GM12878 (cell line): ENCODE results near the gene CLSTN2. TPM values are rescaled to one million over a fixed set of nuclear protein-coding genes. Genes with fewer than 3 reads are reported as not detected.

ENCODE experiments used
- ATAC-seq: fragments of 200-7000 bp; cut with Tn5 transposase; 3 replicates; pipeline ENCODE4 v1.9.1; 2020; ENCODE audit warnings: mild to moderate bottlenecking, moderate library complexity
- BruUV-seq: library from RNA; stranded (reverse); fragments of 400-500 nt; replicated peaks from 2 replicates; lab custom pipeline; 2021; lab: Mats Ljungman, UMichigan
- CTCF ChIA-PET: fragments of 300-600 bp; sonication (Branson Sonifier 250); formaldehyde crosslinking; extraction: SDS; loops from one replicate; lab custom pipeline; 2021; ENCODE audit warnings: inconsistent platforms; lab: Yijun Ruan, JAX
- POLR2A ChIA-PET: fragments of 350-600 bp; formaldehyde crosslinking; extraction: SDS; loops from one replicate; lab custom pipeline; 2021; ENCODE audit warnings: inconsistent platforms; lab: Charles Lee
- RAD21 ChIA-PET: fragments of 300-600 bp; sonication (Branson Sonifier 250); formaldehyde crosslinking; loops from one replicate; lab custom pipeline; 2023; ENCODE audit warnings: antibody characterized with exemption; ENCODE audit not compliant: unreplicated experiment; lab: Charles Lee
- SMC1A ChIA-PET: fragments of 300-600 bp; sonication (Branson Sonifier 250); formaldehyde crosslinking; loops from one replicate; lab custom pipeline; 2023; ENCODE audit not compliant: unreplicated experiment, uncharacterized antibody; lab: Charles Lee
- DNase-seq: peaks from one replicate; pipeline ENCODE4 v3.0.0-alpha.2; 2011; ENCODE audit warnings: low read depth, low spot score
- FAIRE-seq: peaks from 3 replicates; lab custom pipeline; 2011; peaks lifted over from hg19 to GRCh38; lab: Jason Lieb, UNC
- H2AFZ ChIP-seq: 2 replicates; pipeline ENCODE4 v1.6.0; 2011; ENCODE audit warnings: low read depth, low read length, control low read depth; ENCODE audit not compliant: control insufficient read depth
- H3K27ac ChIP-seq: 2 replicates; pipeline ENCODE4 v1.5.1; 2011; ENCODE audit warnings: control low read depth; ENCODE audit not compliant: control insufficient read depth, insufficient read depth
- H3K27me3 ChIP-seq, 2 experiments: replicated peaks in 1 of 2; 2 replicates each; pipeline versions ENCODE4 v1.6.0 to v1.6.1; 2011; ENCODE audit warnings: low read length in 1 of 2; ENCODE audit not compliant: control insufficient read depth in 2 of 2, insufficient read depth in 2 of 2
- H3K36me3 ChIP-seq, 2 experiments: 2 replicates each; pipeline ENCODE4 v1.5.1; 2011; ENCODE audit warnings: low read length in 1 of 2; ENCODE audit not compliant: control insufficient read depth in 2 of 2, insufficient read depth in 2 of 2
- H3K4me1 ChIP-seq: 2 replicates; pipeline ENCODE4 v1.6.1; 2011; ENCODE audit warnings: mild to moderate bottlenecking, low read length, moderate library complexity, mixed read lengths; ENCODE audit not compliant: control insufficient read depth, insufficient read depth
- H3K4me2 ChIP-seq: 2 replicates; pipeline ENCODE4 v1.6.0; 2011; ENCODE audit warnings: control low read depth; ENCODE audit not compliant: control insufficient read depth, insufficient read depth
- H3K4me3 ChIP-seq: fragments of 200-600 bp; sonication (generic); 2 replicates; pipeline ENCODE4 v1.5.1; 2016
- H3K79me2 ChIP-seq: 2 replicates; pipeline ENCODE4 v1.6.0; 2011; ENCODE audit warnings: low read length; ENCODE audit not compliant: control insufficient read depth, insufficient read depth
- H3K9ac ChIP-seq: 2 replicates; pipeline ENCODE4 v1.8.0; 2011; ENCODE audit warnings: low read length, control low read depth, mixed read lengths; ENCODE audit not compliant: control insufficient read depth, insufficient read depth
- H3K9me3 ChIP-seq: replicated peaks from 3 replicates; pipeline ENCODE4 v1.5.1; 2011; ENCODE audit warnings: mild to moderate bottlenecking, low read length; ENCODE audit not compliant: control insufficient read depth, insufficient read depth
- H4K20me1 ChIP-seq: 2 replicates; pipeline ENCODE4 v1.6.0; 2011; ENCODE audit not compliant: control insufficient read depth, insufficient read depth
- BHLHE40 ChIP-seq, 2 experiments: fragments of 450-650 bp in 1 of 2; IDR thresholded peaks; 2 replicates each; pipeline ENCODE4 v1.6.1; 2011 to 2017; ENCODE audit warnings: low read depth in 2 of 2, borderline replicate concordance in 1 of 2, improper control_type of control experiment in 1 of 2, low read length in 1 of 2, mild to moderate bottlenecking in 1 of 2
- CBFB ChIP-seq: IDR thresholded peaks from 2 replicates; pipeline ENCODE4 v1.6.1; 2016; ENCODE audit warnings: antibody characterized with exemption, low read depth
- KDM1A ChIP-seq: fragments of 200-600 bp; sonication (generic); IDR thresholded peaks from 2 replicates; pipeline ENCODE4 v1.6.1; 2016; ENCODE audit warnings: borderline replicate concordance
- NBN ChIP-seq: fragments of 450-650 bp; IDR thresholded peaks from 2 replicates; pipeline ENCODE4 v1.6.1; 2016
- SIX5 ChIP-seq: IDR thresholded peaks from 2 replicates; pipeline ENCODE4 v1.6.1; 2011; ENCODE audit warnings: mild to moderate bottlenecking, low read depth, low read length, moderate library complexity; ENCODE audit not compliant: severe bottlenecking
- SRF ChIP-seq, 2 experiments: IDR thresholded peaks; 2 replicates each; pipeline ENCODE4 v1.6.1; 2011; ENCODE audit warnings: low read depth in 2 of 2, low read length in 2 of 2, mild to moderate bottlenecking in 1 of 2, moderate library complexity in 1 of 2
- ZNF274 ChIP-seq: IDR thresholded peaks from one replicate; pipeline ENCODE4 v1.8.0; 2011; ENCODE audit not compliant: insufficient read length, insufficient read depth
- WGBS: methylation state at CpG from one replicate; pipeline ENCODE4 v1.1.6; 2016; ENCODE audit warnings: low lambda C conversion rate; ENCODE audit not compliant: insufficient replicate concordance, insufficient coverage; ENCODE audit errors: missing lambda C conversion rate; 5-methylcytosine and 5-hydroxymethylcytosine counted together
- in situ Hi-C: fragments of 300-500 bp; cut with MboI; formaldehyde crosslinking; loops from 9 replicates; pipeline ENCODE4 v1.14.3; 2018; ENCODE audit warnings: mixed read lengths
- intact Hi-C: fragments of 100-400 bp; cut with micrococcal nuclease; formaldehyde crosslinking; loops from one replicate; pipeline ENCODE4 v1.14.2; 2022; ENCODE audit not compliant: unreplicated experiment
- polyA plus RNA-seq, 11 experiments: library from polyadenylated mRNA; depleted of rRNA in 4 of 11; unstranded in 6 of 11; stranded (reverse) in 5 of 11; fragments of >200 nt; fragmentation: Nextera tagmentation in 4 of 11; fragmentation: Illumina TruSeq in 1 of 11; extraction: Ambion mirVana in 4 of 11; extraction: Trizol in 1 of 11; gene quantifications; 1 replicate in 1 of 11; 2 replicates in 10 of 11; pipeline versions ENCODE4 v1.2.1 to v1.2.3, GENCODE V29; 2011 to 2016; ENCODE audit warnings: inconsistent platforms in 2 of 11, missing spikeins in 2 of 11, low read depth in 1 of 11
- total RNA-seq, 4 experiments: library from RNA; depleted of rRNA in 3 of 4; stranded (reverse); fragments of >200 nt in 3 of 4; fragmentation: Illumina TruSeq in 1 of 4; extraction: Trizol in 1 of 4; gene quantifications; 2 replicates each; pipeline versions ENCODE4 v1.2.1 to v1.2.3, GENCODE V29; 2013 to 2021
- TF ChIP-seq, protein P1 (sequence below): fragments of 450-650 bp; formaldehyde crosslinking; IDR thresholded peaks from 2 replicates; pipeline ENCODE4 v1.5.0; 2022; ENCODE audit warnings: mild to moderate bottlenecking, missing genetic modification characterization

The CLSTN2 gene
- total and polyA plus RNA-seq, 10 of the 15 experiments (the other 5 are each of a cell fraction or from before 2014, with no cell fraction given), result under 0.01 to 0.10 (median under 0.01) TPM; not detected in 5

DNA sequence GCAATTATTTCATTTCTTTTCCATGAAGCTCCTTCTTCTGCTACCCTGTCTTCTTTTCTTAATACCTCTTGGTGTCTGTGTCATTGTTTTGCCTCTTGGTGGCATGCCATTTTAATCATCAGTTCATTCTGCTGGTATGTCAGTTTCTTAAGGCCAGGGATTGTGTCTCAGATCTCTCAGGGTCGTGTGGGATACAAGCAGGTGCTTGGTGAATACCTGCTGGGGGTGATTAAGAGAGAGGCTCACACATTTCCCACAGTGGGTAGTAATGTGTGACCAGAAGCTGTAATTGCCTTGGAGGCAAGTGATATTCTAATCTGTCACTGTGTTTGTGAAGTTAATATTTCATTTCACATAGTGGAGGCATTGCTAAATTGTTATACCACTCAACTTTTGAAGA is 381.5 kb downstream of the CLSTN2 start (continued):
- TF ChIP-seq SRF (IDR thresholded peaks at IDR 0.05; ENCODE audit: low read depth in 2 of 2, low read length in 2 of 2) (no peak), NBN (no peak), BHLHE40 (IDR thresholded peaks at IDR 0.05; ENCODE audit: borderline replicate concordance in 1 of 2, low read depth in 2 of 2, low read length in 1 of 2) (no peak)

DNA sequence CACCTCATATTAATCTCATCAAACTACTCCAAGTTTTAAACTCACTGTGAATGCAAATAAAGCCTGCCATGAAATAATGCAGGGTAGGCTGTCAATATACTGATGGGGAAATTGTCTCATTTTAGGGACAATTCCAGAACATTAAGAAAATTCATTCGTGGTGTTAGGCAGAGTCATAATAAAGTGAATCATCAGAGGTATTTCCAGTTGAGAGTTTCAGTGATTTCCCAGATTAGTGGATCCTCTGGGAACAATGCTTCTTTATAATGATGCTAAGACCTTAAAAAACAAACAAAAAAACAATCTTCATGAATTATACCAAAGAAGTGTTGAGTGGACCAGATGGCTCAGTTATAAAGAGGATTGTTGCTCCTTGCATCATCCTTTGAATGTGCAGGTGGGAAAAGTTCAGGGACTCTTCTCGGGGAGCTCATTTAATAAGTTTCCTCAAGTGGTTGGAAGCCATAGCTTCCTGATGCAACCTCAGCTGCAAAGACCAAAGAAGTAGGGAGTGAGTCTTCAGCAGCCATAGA is 381.9 kb downstream of the CLSTN2 start:
- no peak overlapping the region for H3K4me2 ChIP-seq
- CTCF ChIA-PET, result no interaction called here
- intact Hi-C loops (no loop called here), in situ Hi-C loops (no loop called here)
- DNase-seq (no peak), ATAC-seq (no peak), FAIRE-seq (no peak)
- H3K27ac ChIP-seq, result no peak overlapping the region
- SMC1A ChIA-PET, result no interaction called here
- RAD21 ChIA-PET, result no interaction called here
- no peak overlapping the region for H3K9ac ChIP-seq
- no peak overlapping the region for H3K4me3 ChIP-seq
- WGBS, result 0% methylated on average over 2 of the region's 2 CpGs
- H3K36me3 ChIP-seq, result no peaks in the 10 kb centered on the region
- no peaks in the 10 kb centered on the region for H3K9me3 ChIP-seq
- H3K27me3 ChIP-seq, result peaks cover 0 to 3% of the 10 kb centered on the region in 2 experiments; a peak in 1 of 4 replicates
- POLR2A ChIA-PET, result no interaction called here
- BruUV-seq, result no TSS peak
- H3K4me1 ChIP-seq, result no peaks in the 10 kb centered on the region
- no peaks in the 10 kb centered on the region for H3K79me2 ChIP-seq
- H4K20me1 ChIP-seq, result no peaks in the 10 kb centered on the region
- TF ChIP-seq, protein P1, sequence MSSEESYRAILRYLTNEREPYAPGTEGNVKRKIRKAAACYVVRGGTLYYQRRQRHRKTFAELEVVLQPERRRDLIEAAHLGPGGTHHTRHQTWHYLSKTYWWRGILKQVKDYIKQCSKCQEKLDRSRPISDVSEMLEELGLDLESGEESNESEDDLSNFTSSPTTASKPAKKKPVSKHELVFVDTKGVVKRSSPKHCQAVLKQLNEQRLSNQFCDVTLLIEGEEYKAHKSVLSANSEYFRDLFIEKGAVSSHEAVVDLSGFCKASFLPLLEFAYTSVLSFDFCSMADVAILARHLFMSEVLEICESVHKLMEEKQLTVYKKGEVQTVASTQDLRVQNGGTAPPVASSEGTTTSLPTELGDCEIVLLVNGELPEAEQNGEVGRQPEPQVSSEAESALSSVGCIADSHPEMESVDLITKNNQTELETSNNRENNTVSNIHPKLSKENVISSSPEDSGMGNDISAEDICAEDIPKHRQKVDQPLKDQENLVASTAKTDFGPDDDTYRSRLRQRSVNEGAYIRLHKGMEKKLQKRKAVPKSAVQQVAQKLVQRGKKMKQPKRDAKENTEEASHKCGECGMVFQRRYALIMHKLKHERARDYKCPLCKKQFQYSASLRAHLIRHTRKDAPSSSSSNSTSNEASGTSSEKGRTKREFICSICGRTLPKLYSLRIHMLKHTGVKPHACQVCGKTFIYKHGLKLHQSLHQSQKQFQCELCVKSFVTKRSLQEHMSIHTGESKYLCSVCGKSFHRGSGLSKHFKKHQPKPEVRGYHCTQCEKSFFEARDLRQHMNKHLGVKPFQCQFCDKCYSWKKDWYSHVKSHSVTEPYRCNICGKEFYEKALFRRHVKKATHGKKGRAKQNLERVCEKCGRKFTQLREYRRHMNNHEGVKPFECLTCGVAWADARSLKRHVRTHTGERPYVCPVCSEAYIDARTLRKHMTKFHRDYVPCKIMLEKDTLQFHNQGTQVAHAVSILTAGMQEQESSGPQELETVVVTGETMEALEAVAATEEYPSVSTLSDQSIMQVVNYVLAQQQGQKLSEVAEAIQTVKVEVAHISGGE (CRISPR knock-in tag), result no peak
- no peak for TF ChIP-seq SIX5
- no peak for TF ChIP-seq ZNF274
- TF ChIP-seq KDM1A, result no peak
- no peak for TF ChIP-seq CBFB
- H2AFZ ChIP-seq, result no peak overlapping the region
